K562 (cell line): Measurements from ENCODE around the gene PODXL2. TPM values are rescaled to one million over a fixed set of nuclear protein-coding genes. Genes with fewer than 3 reads are reported as not detected.

Source experiments
- ATAC-seq: fragments of 200-7000 bp; cut with Tn5 transposase; 3 replicates; pipeline ENCODE4 v1.9.1; 2020; ENCODE audit warnings: moderate library complexity
- BruUV-seq: library from RNA; stranded (reverse); fragments of 400-500 nt; replicated peaks from 2 replicates; lab custom pipeline; 2021; lab: Mats Ljungman, UMichigan
- CTCF ChIA-PET: fragments of 300-600 bp; formaldehyde crosslinking; extraction: SDS; loops from one replicate; lab custom pipeline; 2021; ENCODE audit warnings: low intra/inter-chr PET ratio; lab: Yijun Ruan, JAX
- POLR2A ChIA-PET: fragments of 300-600, 350-650 bp; sonication (Branson Sonifier 250); formaldehyde crosslinking; extraction: SDS; loops from one replicate; lab custom pipeline; 2021; ENCODE audit warnings: antibody characterized with exemption, inconsistent platforms; lab: Yijun Ruan, JAX
- DNase-seq, 4 experiments: peaks; one replicate each; pipeline versions ENCODE4 v3.0.0 to v3.0.0-alpha.2; 2011 to 2018; ENCODE audit warnings: low spot score in 3 of 4, mixed read lengths in 3 of 4; ENCODE audit errors: extremely low read depth in 1 of 4
- FAIRE-seq: peaks from 2 replicates; lab custom pipeline; 2011; peaks lifted over from hg19 to GRCh38; lab: Jason Lieb, UNC
- H2AFZ ChIP-seq: 2 replicates; pipeline ENCODE4 v1.6.0; 2011; ENCODE audit warnings: low read depth, low read length, control low read depth, inconsistent platforms
- H3K27ac ChIP-seq: fragments of 200-600 bp; 3 replicates; pipeline ENCODE4 v1.8.0; 2011; ENCODE audit warnings: low read depth, mild to moderate bottlenecking, control low read depth, inconsistent platforms, low read length, moderate library complexity, mixed read lengths; ENCODE audit errors: extremely low read depth
- H3K27me3 ChIP-seq, 2 experiments: fragments of 300-600 bp in 1 of 2; 2 replicates in 1 of 2; 3 replicates in 1 of 2; pipeline versions ENCODE4 v1.6.0 to v1.8.0; 2011; ENCODE audit warnings: inconsistent platforms in 2 of 2, low read length in 2 of 2, mild to moderate bottlenecking in 1 of 2, mixed read lengths in 1 of 2, moderate library complexity in 1 of 2; ENCODE audit not compliant: control insufficient read depth in 2 of 2, insufficient read depth in 2 of 2
- H3K36me3 ChIP-seq: fragments of 300-600 bp; 3 replicates; pipeline ENCODE4 v1.8.0; 2011; ENCODE audit warnings: mild to moderate bottlenecking, low read length, inconsistent platforms; ENCODE audit not compliant: control insufficient read depth, insufficient read depth
- H3K4me1 ChIP-seq, 2 experiments: fragments of 200-600 bp in 1 of 2; replicated peaks in 1 of 2; 2 replicates in 1 of 2; 3 replicates in 1 of 2; pipeline versions ENCODE4 v1.5.1 to v1.8.0; 2011; ENCODE audit warnings: inconsistent platforms in 2 of 2, low read length in 2 of 2, mild to moderate bottlenecking in 1 of 2, mixed read lengths in 1 of 2, moderate library complexity in 1 of 2; ENCODE audit not compliant: control insufficient read depth in 2 of 2, insufficient read depth in 2 of 2
- H3K4me2 ChIP-seq: 2 replicates; pipeline ENCODE4 v1.6.1; 2011; ENCODE audit warnings: low read length, control low read depth, inconsistent platforms, mixed read lengths; ENCODE audit not compliant: insufficient read depth
- H3K4me3 ChIP-seq: fragments of 200-600 bp; sonication (generic), shearing (Covaris generic); 2 replicates; pipeline ENCODE4 v1.5.1; 2016; ENCODE audit warnings: control low read depth, inconsistent platforms
- H3K79me2 ChIP-seq: fragments of 200-600 bp; 3 replicates; pipeline ENCODE4 v1.8.0; 2011; ENCODE audit warnings: low read length, inconsistent platforms; ENCODE audit not compliant: control insufficient read depth, insufficient read depth
- H3K9ac ChIP-seq, 2 experiments: 2 replicates each; pipeline versions ENCODE4 v1.6.0 to v1.6.1; 2011; ENCODE audit warnings: low read depth in 2 of 2, low read length in 2 of 2, control low read depth in 1 of 2, inconsistent platforms in 1 of 2, mild to moderate bottlenecking in 1 of 2, mixed read lengths in 1 of 2; ENCODE audit not compliant: insufficient read depth in 1 of 2
- H3K9me1 ChIP-seq: one replicate; pipeline ENCODE4 v1.6.0; 2011; ENCODE audit warnings: inconsistent platforms, mild to moderate bottlenecking, low read length, moderate library complexity; ENCODE audit not compliant: control insufficient read depth, insufficient read depth
- H3K9me3 ChIP-seq: replicated peaks from 2 replicates; pipeline ENCODE4 v1.5.1; 2011; ENCODE audit warnings: low read depth, low read length, inconsistent platforms; ENCODE audit not compliant: control insufficient read depth, insufficient read depth
- H4K20me1 ChIP-seq: replicated peaks from 2 replicates; pipeline ENCODE4 v1.6.1; 2011; ENCODE audit warnings: low read length, inconsistent platforms, mixed read lengths; ENCODE audit not compliant: control insufficient read depth, insufficient read depth
- CEBPG ChIP-seq, 3 experiments: fragments of 200-800 bp in 1 of 3; sonication (Bioruptor generic) in 1 of 3; sonication (generic) in 1 of 3; formaldehyde crosslinking in 1 of 3; IDR thresholded peaks in 2 of 3; conservative IDR thresholded peaks in 1 of 3; 2 replicates each; pipeline versions ENCODE4 v1.6.1 to v1.8.0; 2016 to 2022; ENCODE audit warnings: missing compliant biosample characterization in 2 of 3, missing genetic modification characterization in 2 of 3, mild to moderate bottlenecking in 1 of 3, missing genetic modification reagents in 1 of 3
- IFI16 ChIP-seq: fragments of 250-450 bp; sonication (Bioruptor Pico); IDR thresholded peaks from 2 replicates; pipeline ENCODE4 v2.1.2; 2022; ENCODE audit warnings: mild to moderate bottlenecking, inconsistent platforms
- MIER1 ChIP-seq: fragments of 450-650 bp; IDR thresholded peaks from 2 replicates; pipeline ENCODE4 v1.6.1; 2016; ENCODE audit warnings: antibody characterized with exemption, mild to moderate bottlenecking, low read depth
- POLR3G ChIP-seq: IDR thresholded peaks from 2 replicates; pipeline ENCODE4 v1.6.1; 2011; ENCODE audit not compliant: insufficient read length, insufficient replicate concordance; ENCODE audit errors: extremely low read depth
- PYGO2 ChIP-seq: fragments of 450-650 bp; IDR thresholded peaks from 2 replicates; pipeline ENCODE4 v1.6.1; 2016; ENCODE audit warnings: mild to moderate bottlenecking, missing genetic modification characterization, moderate library complexity, missing compliant biosample characterization
- SNIP1 ChIP-seq: fragments of 450-650 bp; IDR thresholded peaks from 2 replicates; pipeline ENCODE4 v1.7.1; 2017; ENCODE audit warnings: low read depth, mild to moderate bottlenecking
- TAF1 ChIP-seq: IDR thresholded peaks from 2 replicates; pipeline ENCODE4 v1.6.1; 2011; ENCODE audit warnings: mild to moderate bottlenecking, low read length, moderate library complexity; ENCODE audit not compliant: insufficient read depth, control insufficient read depth, severe bottlenecking; ENCODE audit errors: extremely low read depth
- ZBTB1 ChIP-seq: sonication (generic); formaldehyde crosslinking; IDR thresholded peaks from 2 replicates; pipeline ENCODE4 v1.8.1; 2023; ENCODE audit warnings: missing genetic modification reagents, low read depth, mild to moderate bottlenecking, borderline replicate concordance
- ZNF224 ChIP-seq: sonication (generic); formaldehyde crosslinking; IDR thresholded peaks from 2 replicates; pipeline ENCODE4 v1.8.0; 2022; ENCODE audit warnings: mild to moderate bottlenecking, missing genetic modification reagents
- ZNF23 ChIP-seq: fragments of 250-450 bp; sonication (Bioruptor Pico); IDR thresholded peaks from 2 replicates; pipeline ENCODE4 v1.4.0; 2020; ENCODE audit warnings: mild to moderate bottlenecking
- WGBS: fragments of 100-300 bp; shearing (Covaris generic); methylation state at CpG from one replicate; pipeline ENCODE4 v1.1.6; 2016; ENCODE audit warnings: low coverage, mixed read lengths; ENCODE audit not compliant: insufficient coverage; ENCODE audit errors: missing lambda C conversion rate; 5-methylcytosine and 5-hydroxymethylcytosine counted together
- in situ Hi-C: fragments of 300-500 bp; cut with MboI; formaldehyde crosslinking; loops from 4 replicates; pipeline ENCODE4 v1.15.0; 2018; ENCODE audit warnings: inconsistent platforms, mixed read lengths
- intact Hi-C: fragments of 100-400 bp; cut with micrococcal nuclease; formaldehyde crosslinking; loops from 2 replicates; pipeline ENCODE4 v1.14.2; 2022
- polyA plus RNA-seq, 8 experiments: library from polyadenylated mRNA; depleted of rRNA in 4 of 8; stranded (reverse) in 5 of 8; unstranded in 3 of 8; fragments of >200 nt; fragmentation: Nextera tagmentation in 2 of 8; fragmentation: Illumina TruSeq in 1 of 8; extraction: Ambion mirVana in 2 of 8; extraction: Trizol in 1 of 8; gene quantifications; 2 replicates each; pipeline versions ENCODE4 v1.2.1 to v1.2.3, GENCODE V29; 2011 to 2014; ENCODE audit warnings: inconsistent platforms in 1 of 8, missing spikeins in 1 of 8
- total RNA-seq, 7 experiments: library from RNA; depleted of rRNA in 6 of 7; stranded (reverse); fragments of >200 nt in 6 of 7; fragmentation: Illumina TruSeq in 2 of 7; extraction: Trizol in 2 of 7; gene quantifications; 2 replicates each; pipeline versions ENCODE4 v1.2.1 to v1.2.3, GENCODE V29; 2011 to 2021; ENCODE audit warnings: low replicate concordance in 1 of 7
- TF ChIP-seq, protein P1 (sequence below), 3 experiments: fragments of 200-800 bp in 1 of 3; sonication (Bioruptor generic) in 1 of 3; sonication (generic) in 1 of 3; formaldehyde crosslinking in 1 of 3; IDR thresholded peaks; 2 replicates each; pipeline versions ENCODE4 v1.6.1 to v1.8.0; 2016 to 2022; ENCODE audit warnings: mild to moderate bottlenecking in 2 of 3, missing compliant biosample characterization in 2 of 3, missing genetic modification characterization in 2 of 3, missing genetic modification reagents in 1 of 3
- TF ChIP-seq, protein P2 (sequence below): fragments of 200-800 bp; sonication (Bioruptor generic); IDR thresholded peaks from 2 replicates; pipeline ENCODE4 v1.6.1; 2017; ENCODE audit warnings: missing genetic modification characterization, missing compliant biosample characterization

PODXL2 gene
- total and polyA plus RNA-seq, 9 of the 15 experiments (the other 6 are each of a cell fraction or from before 2014, with no cell fraction given): 0.03 to 52.5 (median 21.9) TPM

DNA sequence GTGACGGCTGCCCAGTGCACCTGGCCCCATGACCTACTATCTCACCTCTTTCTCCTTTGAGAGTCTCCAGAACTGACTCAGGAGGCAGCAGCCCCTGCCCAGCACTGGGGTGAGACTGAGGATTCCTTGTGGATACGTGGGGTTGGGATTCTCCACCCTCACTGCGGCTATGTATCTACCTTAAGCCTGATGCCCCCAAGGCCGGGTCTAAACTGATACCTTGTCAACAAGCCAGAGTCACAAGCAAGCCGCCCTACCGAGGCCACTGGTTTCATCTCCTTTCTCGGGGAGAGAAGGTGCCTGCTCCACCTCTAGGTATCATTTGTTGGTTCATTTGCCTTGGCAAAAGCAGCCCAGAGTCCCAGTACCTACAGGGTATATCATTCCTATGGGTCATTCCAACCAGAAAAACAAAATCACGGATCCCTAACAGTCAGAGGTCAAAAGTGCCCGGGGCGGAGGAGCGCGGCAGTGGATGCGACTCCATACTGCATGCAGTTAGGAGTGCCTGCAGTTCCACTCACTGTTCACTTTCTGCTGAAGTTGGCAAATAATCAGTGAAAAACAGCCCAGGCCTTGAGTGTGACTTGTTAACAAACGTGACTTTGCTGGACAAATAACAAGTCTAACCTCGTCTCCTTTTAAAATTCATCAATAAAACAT is 91.3 kb downstream of the PODXL2 start (continued):
- TF ChIP-seq, protein P1, sequence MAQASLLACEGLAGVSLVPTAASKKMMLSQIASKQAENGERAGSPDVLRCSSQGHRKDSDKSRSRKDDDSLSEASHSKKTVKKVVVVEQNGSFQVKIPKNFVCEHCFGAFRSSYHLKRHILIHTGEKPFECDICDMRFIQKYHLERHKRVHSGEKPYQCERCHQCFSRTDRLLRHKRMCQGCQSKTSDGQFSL (CRISPR knock-in tag; IDR thresholded peaks at IDR 0.05): no peak
- TF ChIP-seq, protein P1 (tag; IDR thresholded peaks at IDR 0.05): no peak

DNA sequence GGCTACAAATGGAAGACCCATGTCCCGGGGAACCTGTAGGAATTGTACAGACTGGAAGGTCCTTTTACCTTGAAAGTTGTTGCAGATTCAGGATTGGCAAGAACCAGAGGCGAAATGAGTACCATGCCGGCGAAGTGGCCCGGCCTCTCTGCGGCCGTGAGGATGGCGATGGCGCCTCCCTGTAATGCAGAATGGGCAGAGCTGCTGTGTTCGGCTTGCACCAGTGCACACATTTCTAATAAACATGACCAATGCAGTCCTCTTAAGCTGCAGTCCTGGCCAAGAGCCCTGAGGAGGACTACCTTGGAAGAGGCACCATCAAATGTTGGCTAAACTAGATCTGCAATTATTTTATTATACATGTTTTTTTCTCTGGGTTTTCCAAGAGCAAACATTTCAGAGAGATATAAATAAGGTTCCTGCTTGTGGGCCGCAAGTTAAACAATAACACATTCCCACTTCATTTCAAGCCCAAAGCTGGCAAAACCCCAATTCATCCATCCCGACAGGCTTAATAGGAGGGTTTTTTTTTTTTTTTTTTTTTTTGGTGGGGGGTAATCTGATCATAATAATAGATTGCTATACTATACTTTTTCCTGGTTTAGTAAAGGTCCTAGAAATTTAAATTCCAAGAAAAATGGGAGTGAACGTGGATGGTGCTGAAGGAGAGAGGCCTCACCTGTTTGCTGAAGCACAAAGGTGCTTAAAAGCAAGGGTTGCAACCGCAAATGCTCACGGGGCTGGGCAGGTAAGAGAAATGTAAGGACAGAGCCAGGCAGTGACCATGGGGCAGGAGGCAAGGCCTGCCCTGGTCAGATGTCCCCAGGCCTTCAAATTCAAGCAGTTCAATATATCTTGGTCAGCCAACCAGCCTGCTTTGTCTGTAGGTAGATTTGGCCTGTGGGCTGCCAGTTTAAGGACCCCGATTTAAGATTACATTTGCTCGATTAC is 92.3 kb downstream of the PODXL2 start:
- TF ChIP-seq PYGO2 (no peak), TAF1 (no peak), POLR3G (no peak), CEBPG (CRISPR knock-in tag; IDR thresholded peaks at IDR 0.05) (no peak), CEBPG (tag; conservative IDR thresholded peaks at IDR 0.05 in 1 of 2, IDR thresholded peaks at IDR 0.05 in 1 of 2) (no peak), ZNF23 (CRISPR knock-in tag) (no peak), SNIP1 (no peak), ZNF224 (CRISPR knock-in tag) (no peak), IFI16 (no peak), MIER1 (no peak), ZBTB1 (CRISPR knock-in tag) (no peak)
- TF ChIP-seq, protein P2, sequence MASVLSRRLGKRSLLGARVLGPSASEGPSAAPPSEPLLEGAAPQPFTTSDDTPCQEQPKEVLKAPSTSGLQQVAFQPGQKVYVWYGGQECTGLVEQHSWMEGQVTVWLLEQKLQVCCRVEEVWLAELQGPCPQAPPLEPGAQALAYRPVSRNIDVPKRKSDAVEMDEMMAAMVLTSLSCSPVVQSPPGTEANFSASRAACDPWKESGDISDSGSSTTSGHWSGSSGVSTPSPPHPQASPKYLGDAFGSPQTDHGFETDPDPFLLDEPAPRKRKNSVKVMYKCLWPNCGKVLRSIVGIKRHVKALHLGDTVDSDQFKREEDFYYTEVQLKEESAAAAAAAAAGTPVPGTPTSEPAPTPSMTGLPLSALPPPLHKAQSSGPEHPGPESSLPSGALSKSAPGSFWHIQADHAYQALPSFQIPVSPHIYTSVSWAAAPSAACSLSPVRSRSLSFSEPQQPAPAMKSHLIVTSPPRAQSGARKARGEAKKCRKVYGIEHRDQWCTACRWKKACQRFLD (CRISPR knock-in tag): no peak
- no TSS peak for BruUV-seq
- Histone ChIP-seq H3K9me1 (no peaks in the 10 kb centered on the region), H3K9ac (no peak overlapping the region), H3K4me3 (no peak overlapping the region), H3K4me1 (no peaks in the 10 kb centered on the region), H3K36me3 (no peaks in the 10 kb centered on the region), H3K4me2 (no peak overlapping the region), H3K27ac (no peak overlapping the region), H3K9me3 (no peaks in the 10 kb centered on the region), H2AFZ (no peak overlapping the region), H3K79me2 (no peaks in the 10 kb centered on the region), H4K20me1 (no peaks in the 10 kb centered on the region), H3K27me3 (peaks cover 26 to 59% of the 10 kb centered on the region in 2 experiments)
- no peak for FAIRE-seq
- ChIA-PET POLR2A (interaction anchor here (0.6 to 0.8 kb wide), 2 partner anchors 12 to 115 kb away, joined by 3 to 4 read pairs; no protein-coding TSS in a partner anchor), CTCF (no interaction called here)
- 19% methylated on average over 16 of the region's 17 CpGs for WGBS
- DNase-seq: no peak
- in situ Hi-C loops: no loop called here
- intact Hi-C loops: no loop called here
- no peak for ATAC-seq
